PFSK-1 (cell line): Measurements from ENCODE around the gene PDZD2.

Source experiments
- FOXP2 ChIP-seq: optimal IDR thresholded peaks from 2 replicates; pipeline ENCODE3; 2011; ENCODE audit warnings: borderline replicate concordance, control low read depth, inconsistent platforms; ENCODE audit not compliant: insufficient read depth; ENCODE audit errors: extremely low read length, extremely low read depth
- POLR2AphosphoS5 ChIP-seq: IDR thresholded peaks from 2 replicates; pipeline ENCODE4 v1.6.1; 2012; ENCODE audit warnings: low read depth, mild to moderate bottlenecking, control low read depth, low read length, moderate library complexity
- SIN3A ChIP-seq: IDR thresholded peaks from 2 replicates; pipeline ENCODE4 v1.6.1; 2012; ENCODE audit warnings: mild to moderate bottlenecking, low read length, moderate library complexity, borderline replicate concordance; ENCODE audit not compliant: insufficient read depth
- TAF1 ChIP-seq: IDR thresholded peaks from 2 replicates; pipeline ENCODE4 v1.6.1; 2012; ENCODE audit warnings: low read length, control low read depth, borderline replicate concordance; ENCODE audit not compliant: insufficient read depth
- TF ChIP-seq, protein P1 (sequence below), 2 experiments: IDR thresholded peaks; 2 replicates each; pipeline versions ENCODE4 v1.6.1 to v1.8.0; 2011 to 2012; ENCODE audit warnings: low read depth in 2 of 2, low read length in 2 of 2, control low read depth in 1 of 2, inconsistent platforms in 1 of 2, mild to moderate bottlenecking in 1 of 2, moderate library complexity in 1 of 2; ENCODE audit not compliant: insufficient read depth in 1 of 2

DNA sequence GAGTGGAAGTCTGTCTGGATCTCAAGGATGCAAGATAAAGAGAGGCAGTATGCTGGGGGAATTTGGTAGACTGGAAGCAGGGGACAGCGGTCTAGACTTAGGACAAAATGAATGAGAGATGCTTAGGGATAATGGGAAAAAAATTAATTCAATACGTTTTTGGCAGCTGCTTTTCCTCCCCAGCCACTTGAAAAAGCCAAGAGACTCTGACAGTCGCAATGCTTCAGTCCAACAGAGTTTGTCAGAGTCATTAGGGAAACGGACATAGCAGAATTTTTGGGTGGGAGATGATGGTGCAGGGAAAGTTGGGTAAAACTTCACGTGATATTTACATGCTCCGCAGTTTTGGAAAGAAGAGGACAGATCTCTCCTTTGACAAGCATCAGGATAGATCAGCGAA lies 405.5 kb downstream of the PDZD2 start:
- TF ChIP-seq TAF1 (no peak), POLR2AphosphoS5 (no peak), SIN3A (no peak), FOXP2 (no peak)
- TF ChIP-seq, protein P1, sequence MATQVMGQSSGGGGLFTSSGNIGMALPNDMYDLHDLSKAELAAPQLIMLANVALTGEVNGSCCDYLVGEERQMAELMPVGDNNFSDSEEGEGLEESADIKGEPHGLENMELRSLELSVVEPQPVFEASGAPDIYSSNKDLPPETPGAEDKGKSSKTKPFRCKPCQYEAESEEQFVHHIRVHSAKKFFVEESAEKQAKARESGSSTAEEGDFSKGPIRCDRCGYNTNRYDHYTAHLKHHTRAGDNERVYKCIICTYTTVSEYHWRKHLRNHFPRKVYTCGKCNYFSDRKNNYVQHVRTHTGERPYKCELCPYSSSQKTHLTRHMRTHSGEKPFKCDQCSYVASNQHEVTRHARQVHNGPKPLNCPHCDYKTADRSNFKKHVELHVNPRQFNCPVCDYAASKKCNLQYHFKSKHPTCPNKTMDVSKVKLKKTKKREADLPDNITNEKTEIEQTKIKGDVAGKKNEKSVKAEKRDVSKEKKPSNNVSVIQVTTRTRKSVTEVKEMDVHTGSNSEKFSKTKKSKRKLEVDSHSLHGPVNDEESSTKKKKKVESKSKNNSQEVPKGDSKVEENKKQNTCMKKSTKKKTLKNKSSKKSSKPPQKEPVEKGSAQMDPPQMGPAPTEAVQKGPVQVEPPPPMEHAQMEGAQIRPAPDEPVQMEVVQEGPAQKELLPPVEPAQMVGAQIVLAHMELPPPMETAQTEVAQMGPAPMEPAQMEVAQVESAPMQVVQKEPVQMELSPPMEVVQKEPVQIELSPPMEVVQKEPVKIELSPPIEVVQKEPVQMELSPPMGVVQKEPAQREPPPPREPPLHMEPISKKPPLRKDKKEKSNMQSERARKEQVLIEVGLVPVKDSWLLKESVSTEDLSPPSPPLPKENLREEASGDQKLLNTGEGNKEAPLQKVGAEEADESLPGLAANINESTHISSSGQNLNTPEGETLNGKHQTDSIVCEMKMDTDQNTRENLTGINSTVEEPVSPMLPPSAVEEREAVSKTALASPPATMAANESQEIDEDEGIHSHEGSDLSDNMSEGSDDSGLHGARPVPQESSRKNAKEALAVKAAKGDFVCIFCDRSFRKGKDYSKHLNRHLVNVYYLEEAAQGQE (IDR thresholded peaks at IDR 0.05; ENCODE audit: insufficient read depth in 1 of 2, low read depth in 2 of 2, low read length in 2 of 2) = no peak
